NCI-H748 treated with DMSO at 0.1 percent for 48 hours (cell line): ENCODE results near the gene UBXN10.

Source experiments
- DNase-seq: peaks from one replicate; lab custom pipeline; 2025; lab: John Stamatoyannopoulos, UW

UBXN10 gene

DNA sequence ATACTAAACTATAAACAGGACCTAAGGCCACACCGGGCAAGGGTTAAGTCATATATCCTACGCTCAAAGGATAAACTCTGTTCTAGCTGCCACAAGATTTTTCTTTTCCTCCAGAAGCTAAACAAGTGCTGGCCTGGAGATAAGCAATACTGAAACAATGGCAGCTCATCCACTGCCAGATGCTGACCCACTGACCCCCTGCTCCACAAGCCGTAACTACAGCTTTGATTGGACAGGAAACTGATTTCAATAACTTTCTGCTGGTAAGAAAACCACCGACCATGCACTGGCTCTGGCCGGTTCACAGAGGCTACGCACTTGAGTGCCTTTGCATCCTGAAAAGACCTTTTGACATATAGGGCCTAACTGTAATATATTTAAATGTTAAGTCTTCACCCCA is 51.8 kb downstream of the UBXN10 start:
- DNase-seq = no peak

DNA sequence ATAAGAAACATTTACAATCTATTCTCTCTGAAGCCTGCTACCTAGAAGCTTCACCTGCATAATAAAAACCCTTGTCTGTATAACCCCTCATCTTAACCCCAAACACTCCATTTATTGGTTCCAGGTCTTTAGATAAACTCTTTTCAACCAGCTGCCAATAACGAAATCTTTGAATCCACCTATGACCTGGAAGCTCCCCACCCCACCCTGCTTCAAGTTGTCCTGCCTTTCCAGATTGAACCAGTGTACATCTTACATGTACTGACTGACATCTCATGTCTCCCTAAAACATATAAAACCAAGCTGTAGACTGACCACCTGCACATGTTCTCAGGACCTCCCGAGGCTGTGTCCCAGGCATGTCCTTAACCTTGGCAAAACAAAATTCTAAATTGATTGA is 54.1 kb downstream of the UBXN10 start:
- no peak for DNase-seq

DNA sequence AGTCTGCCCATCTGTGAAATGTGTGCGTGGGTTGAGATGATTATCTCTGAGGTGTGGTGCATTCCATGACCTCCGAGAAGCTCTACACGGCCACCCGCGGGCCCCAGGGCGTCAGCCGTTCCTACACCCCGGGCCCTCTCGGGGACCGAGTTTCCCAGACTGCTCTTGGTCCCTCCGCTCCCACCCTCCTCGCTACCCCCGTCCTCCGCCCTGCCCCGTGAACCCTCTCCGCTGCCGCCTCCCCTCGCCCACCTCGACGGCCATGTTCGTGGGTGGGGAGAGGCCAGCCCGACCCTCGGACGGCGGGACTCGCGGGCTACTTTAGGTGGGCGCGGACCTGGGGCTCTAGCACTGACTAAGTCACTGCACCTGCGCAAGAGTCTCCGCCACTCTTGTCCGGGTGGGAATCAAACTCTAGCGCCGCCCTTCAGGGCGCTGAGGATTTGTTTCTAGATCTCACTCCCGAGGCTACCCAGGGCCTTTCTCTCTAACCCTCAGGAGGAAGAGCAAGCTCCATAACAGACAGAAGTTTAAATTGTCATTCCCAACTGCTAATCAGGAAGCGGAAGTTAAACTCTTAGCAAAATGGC is 57.1 kb downstream of the UBXN10 start:
- no peak for DNase-seq
